Keratinocyte (primary cell): Measurements from ENCODE around the gene DMD.
"Not testable (repeated sequence)": the region's sequence is repeated elsewhere in the genome, so short reads cannot be mapped to it uniquely, and the experiment has no call there.

Experiments
- EZH2 ChIP-seq: IDR thresholded peaks from one replicate; pipeline ENCODE4 v1.6.1; 2012; ENCODE audit warnings: inconsistent platforms, mild to moderate bottlenecking, low read length, moderate library complexity
- TF ChIP-seq, protein P1 (sequence below), 3 experiments: IDR thresholded peaks in 1 of 3; conservative IDR thresholded peaks in 1 of 3; optimal IDR thresholded peaks in 1 of 3; 2 replicates in 2 of 3; 3 replicates in 1 of 3; pipeline versions ENCODE3 to v1.5.1; 2011; ENCODE audit warnings: low read length in 3 of 3, mild to moderate bottlenecking in 3 of 3, moderate library complexity in 2 of 3, control low read depth in 1 of 3, inconsistent platforms in 1 of 3; ENCODE audit not compliant: insufficient read depth in 2 of 3; ENCODE audit errors: extremely low read depth in 1 of 3

DNA sequence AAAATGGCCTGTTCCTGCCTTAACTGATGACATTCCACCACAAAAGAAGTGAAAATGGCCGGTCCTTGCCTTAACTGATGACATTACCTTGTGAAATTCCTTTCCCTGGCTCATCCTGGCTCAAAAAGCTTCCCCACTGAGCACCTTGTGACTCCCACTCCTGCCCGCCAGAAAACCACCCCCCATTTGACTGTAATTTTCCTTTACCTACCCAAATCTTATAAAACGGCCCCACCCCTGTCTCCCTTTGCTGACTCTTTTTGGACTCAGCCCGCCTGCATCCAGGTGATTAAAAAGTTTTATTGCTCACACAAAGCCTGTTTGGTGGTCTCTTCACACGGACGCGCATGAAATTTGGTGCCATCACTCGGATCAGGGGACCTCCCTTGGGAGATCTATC is 1833.5 kb downstream of the DMD start:
- TF ChIP-seq, protein P1, sequence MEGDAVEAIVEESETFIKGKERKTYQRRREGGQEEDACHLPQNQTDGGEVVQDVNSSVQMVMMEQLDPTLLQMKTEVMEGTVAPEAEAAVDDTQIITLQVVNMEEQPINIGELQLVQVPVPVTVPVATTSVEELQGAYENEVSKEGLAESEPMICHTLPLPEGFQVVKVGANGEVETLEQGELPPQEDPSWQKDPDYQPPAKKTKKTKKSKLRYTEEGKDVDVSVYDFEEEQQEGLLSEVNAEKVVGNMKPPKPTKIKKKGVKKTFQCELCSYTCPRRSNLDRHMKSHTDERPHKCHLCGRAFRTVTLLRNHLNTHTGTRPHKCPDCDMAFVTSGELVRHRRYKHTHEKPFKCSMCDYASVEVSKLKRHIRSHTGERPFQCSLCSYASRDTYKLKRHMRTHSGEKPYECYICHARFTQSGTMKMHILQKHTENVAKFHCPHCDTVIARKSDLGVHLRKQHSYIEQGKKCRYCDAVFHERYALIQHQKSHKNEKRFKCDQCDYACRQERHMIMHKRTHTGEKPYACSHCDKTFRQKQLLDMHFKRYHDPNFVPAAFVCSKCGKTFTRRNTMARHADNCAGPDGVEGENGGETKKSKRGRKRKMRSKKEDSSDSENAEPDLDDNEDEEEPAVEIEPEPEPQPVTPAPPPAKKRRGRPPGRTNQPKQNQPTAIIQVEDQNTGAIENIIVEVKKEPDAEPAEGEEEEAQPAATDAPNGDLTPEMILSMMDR (optimal IDR thresholded peaks at IDR 0.05 in 1 of 3, IDR thresholded peaks at IDR 0.05 in 1 of 3, conservative IDR thresholded peaks at IDR 0.05 in 1 of 3; ENCODE audit: extremely low read depth in 1 of 3, insufficient read depth in 2 of 3, low read length in 3 of 3), result not testable (repeated sequence)
- TF ChIP-seq EZH2, result not testable (repeated sequence)
